DMS153 treated with DMSO at 0.1 percent for 48 hours (cell line): ENCODE measurements around the gene KIF19.

Experiments
- DNase-seq: peaks from one replicate; lab custom pipeline; 2025; ENCODE audit not compliant: unreplicated experiment; lab: John Stamatoyannopoulos, UW

KIF19 gene

DNA sequence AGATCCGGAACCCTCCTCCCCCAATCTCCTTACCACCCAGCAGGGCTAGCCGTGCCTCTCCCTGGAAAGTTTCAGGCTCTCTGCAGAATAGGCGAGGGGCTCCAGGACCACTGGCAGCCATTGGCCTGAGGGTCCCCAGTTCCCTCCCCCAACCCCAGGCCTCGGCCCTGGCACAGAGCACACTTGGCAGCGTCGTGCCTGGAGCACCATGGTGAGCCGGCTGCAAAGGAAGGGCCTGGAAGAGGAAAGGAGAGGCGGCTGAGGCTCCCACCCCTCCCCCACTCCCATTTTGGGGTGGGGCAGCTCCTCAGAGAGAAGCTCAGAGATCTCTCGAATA, 36.0 kb downstream of the KIF19 start:
- DNase-seq = no peak

DNA sequence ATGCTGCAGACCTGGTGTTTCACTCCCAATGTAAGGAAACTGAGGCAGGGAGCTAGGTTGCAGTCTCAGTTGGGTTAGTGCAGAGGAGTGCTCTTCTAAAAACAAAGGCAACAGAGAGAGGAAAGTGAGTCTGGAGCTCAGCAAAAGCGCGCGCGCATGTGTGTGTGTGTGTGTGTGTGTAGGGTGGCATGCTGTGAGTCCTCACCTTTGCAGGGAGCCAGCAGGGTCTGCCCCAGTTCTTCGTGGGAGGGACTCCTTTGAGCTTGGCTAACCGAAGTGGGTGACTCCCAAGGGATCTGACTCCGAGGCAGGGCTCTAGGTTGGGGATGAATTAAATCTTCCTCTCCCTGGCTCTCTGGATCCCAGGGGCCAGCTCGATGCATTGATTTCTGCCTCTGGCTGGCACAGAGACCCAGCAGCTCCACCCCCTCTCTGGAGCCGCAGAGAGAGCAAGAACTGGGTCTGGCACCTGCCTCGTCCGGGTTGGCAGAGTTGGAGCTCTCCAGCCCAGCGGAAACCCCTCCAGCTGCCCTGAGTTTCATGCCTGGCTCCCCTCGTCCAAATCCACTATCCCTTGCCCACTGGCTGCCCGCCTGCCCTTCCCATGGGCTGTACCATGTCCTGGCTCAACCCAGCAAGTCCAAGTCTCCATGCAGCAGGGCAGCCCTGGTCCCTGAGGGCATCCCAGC, 36.9 kb downstream of the KIF19 start:
- DNase-seq = no peak

- DNase-seq = no peak
Measured at GRCh38 chr17:74367206-74367605, 41.2 kb downstream of the KIF19 start, which contains the start of gene GPR142. Gene GPR142 (plus strand): TSS chr17:74367506. CDS start chr17:74369541, 2,035 bp downstream.

- DNase-seq = peak; percentile 41
Measured at GRCh38 chr17:74368341-74369081, 42.5 kb downstream of the KIF19 start.

DNA sequence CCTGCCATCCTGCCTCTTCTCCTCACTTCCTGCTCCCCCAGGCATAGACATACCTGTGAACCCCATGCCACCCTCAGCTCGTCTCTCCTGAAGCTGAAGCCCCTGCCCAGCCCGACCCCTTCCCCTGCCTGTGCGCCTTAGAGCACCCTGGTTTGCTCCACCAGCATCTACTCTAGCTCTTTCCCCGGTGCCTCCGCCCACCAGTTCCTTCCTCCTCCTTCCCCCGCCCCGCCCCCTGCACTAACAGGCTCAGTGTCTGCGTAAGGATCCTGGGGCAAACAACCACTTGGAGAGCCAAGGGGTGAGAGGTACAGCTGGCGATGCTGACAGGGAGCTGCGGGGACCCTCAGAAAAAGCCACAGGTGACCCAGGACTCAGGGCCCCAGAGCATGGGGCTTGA, 43.2 kb downstream of the KIF19 start:
- DNase-seq = no peak

GRCh38 chr17:74369665-74370490, 43.9 kb downstream of the KIF19 start:
- no peak for DNase-seq

DNA sequence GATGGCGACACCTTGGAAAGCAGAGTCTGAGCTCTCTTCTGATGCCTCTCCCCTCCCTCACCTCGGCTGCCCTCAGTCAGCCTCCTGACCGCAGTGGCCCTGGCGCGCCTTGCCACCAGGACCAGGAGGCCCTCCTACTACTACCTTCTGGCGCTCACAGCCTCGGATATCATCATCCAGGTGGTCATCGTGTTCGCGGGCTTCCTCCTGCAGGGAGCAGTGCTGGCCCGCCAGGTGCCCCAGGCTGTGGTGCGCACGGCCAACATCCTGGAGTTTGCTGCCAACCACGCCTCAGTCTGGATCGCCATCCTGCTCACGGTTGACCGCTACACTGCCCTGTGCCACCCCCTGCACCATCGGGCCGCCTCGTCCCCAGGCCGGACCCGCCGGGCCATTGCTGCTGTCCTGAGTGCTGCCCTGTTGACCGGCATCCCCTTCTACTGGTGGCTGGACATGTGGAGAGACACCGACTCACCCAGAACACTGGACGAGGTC, 45.7 kb downstream of the KIF19 start:
- DNase-seq = no peak

GRCh38 chr17:74372426-74372825, 46.4 kb downstream of the KIF19 start:
- DNase-seq = no peak

DNA sequence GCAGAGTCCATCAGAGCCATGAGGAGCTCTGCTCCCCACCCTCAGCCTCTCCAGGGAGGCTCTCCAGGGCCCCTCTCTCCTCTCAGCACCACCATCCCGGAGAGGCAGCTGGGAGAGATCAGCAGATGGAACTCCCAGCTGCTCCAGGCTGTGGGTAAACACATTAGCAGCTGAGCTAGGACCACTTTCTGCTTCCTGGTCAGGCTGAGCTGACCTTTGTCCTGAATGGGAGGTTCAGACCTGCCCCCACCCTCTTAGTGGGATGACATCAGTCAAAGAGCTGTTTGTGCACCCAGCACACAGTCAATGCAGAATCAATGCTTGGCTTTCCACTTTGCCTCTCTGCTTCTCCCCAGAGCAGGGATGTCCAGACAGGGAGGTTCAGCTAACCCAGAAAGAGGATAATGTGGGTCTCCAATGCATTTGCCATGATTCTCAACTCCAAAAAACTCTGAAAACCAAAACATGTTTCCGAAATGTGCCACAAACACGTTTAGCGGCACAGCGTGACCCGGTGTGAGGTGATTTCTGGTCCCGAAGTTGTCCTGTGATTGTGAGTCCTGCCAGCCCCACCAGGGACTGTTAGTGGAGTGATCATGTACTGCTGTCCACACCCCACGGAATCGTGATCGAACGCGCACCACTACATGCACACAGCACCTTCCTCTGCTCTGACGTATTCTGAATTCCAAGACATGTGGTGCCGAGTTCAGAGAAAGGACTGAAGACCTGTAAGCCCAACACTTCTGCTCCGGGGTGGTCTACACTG, 48.0 kb downstream of the KIF19 start:
- peak; percentile 16 for DNase-seq

GRCh38 chr17:74374858-74375257, 48.8 kb downstream of the KIF19 start:
- DNase-seq = no peak

GRCh38 chr17:74379495-74380085, 53.6 kb downstream of the KIF19 start:
- peak; percentile 62 for DNase-seq

- DNase-seq = no peak
Measured at GRCh38 chr17:74380086-74380958, 54.3 kb downstream of the KIF19 start.

DNA sequence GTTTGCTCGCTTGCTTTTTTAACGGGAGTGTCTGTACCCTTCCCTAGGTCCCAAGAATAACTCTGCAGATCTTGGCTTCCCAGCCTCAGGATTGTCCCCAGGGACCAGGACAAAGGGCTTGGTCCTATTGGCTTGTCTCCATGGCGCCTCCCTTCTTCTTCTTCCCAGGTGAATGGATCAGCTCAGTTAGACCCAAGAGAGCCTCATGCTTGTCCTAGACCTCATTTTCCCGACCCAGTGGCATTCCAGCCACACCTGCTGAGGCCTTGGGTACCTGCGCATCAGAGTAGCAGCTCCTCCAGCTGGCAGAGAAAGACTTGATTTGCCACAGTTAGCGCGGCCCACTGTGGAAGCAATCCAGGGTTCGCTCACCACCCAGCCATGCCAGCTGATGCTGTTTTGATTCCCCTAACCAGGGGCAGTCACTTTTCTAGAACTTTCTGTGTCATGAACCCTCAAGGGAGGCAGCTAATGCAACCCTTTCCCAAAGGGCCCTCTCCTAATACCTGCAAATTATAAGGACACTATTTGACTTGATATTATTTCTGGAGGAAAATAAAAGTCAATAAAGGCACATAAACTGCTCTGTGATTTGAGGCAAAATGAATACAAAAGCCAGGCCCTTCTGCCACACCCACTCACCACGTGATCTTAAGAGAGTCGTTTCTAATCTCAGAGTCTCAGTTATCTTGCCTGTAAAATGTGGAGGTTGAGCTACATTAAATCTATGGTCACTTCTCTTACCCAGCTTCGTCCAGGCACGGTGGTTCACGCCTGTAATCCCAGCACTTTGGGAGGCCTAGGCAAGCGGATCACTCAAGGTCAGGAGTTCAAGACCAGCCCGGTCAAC, 55.2 kb downstream of the KIF19 start:
- DNase-seq = no peak

DNA sequence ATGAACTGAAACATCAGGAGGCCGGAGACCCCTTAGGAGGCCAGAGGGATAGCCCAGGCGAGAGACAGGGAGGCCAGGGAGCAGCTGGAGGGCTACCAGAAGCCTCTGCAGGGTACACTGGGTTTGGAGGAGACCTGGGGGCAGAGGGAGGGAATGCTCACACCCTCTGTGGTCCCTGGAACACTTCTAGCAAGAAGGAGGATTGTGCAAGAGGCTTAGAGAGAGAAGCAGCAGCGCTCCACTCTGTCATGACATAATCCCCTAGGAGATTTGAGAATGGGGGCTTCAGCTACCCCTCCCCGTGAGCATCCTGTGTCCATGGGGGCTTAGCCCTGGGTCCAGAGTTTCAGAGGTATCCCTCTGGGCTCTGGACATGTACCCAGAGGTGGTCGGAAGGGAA, 57.1 kb downstream of the KIF19 start:
- DNase-seq = no peak

GRCh38 chr17:74385201-74385600, 59.2 kb downstream of the KIF19 start:
- no peak for DNase-seq

- DNase-seq = no peak
Measured at GRCh38 chr17:74386386-74386785, 60.4 kb downstream of the KIF19 start.

DNA sequence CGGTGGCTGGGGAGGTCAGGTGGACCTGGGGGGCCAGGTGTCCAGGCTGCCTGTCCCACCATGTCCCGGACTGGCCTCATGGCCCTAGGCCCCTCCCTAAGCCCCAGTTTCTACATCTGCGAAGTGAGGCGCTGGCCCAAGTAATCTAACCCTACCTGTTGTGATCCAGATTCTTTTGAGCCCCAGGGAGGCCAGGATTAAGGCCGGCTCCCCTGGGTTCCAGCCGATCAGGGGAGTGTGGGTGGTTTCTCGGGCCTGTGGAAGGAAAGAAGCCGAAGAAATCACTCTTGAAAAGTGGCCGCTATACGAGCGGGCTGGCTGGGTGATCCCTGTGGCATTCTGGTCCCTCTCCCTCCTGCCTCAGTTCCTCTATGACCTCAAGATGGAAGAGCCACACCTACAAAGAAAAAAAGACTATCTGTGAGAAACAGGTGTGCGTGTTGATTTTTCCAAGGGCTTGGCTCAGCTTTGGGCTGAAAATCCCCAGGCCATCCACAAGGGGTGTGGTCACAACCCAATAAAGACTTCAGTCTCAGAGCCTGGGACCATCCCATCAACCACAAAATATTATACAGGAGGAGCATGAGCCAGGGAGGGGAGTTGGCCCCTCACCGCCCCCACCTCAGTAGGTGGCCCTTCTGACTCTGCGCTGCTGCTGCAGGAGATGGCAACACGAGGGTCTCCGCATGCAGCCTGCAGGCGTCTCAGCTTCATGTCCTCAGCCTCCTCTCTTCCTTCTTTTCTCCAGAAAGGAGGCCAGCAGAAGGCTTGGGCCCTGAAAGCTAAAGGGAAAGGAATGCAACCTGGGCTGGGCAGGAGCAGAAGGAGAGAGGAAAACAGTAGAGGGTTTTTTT, 61.6 kb downstream of the KIF19 start:
- DNase-seq = no peak
